Activated naive CD4-positive, alpha-beta T cell (primary cell): Measurements from ENCODE around the gene ABCB10.
"Not testable (repeated sequence)": the region's sequence is repeated elsewhere in the genome, so short reads cannot be mapped to it uniquely, and the experiment has no call there.

Source experiments
- DNase-seq, 4 experiments: peaks; one replicate each; lab custom pipeline; 2025; lab: John Stamatoyannopoulos, UW

Gene ABCB10

DNA sequence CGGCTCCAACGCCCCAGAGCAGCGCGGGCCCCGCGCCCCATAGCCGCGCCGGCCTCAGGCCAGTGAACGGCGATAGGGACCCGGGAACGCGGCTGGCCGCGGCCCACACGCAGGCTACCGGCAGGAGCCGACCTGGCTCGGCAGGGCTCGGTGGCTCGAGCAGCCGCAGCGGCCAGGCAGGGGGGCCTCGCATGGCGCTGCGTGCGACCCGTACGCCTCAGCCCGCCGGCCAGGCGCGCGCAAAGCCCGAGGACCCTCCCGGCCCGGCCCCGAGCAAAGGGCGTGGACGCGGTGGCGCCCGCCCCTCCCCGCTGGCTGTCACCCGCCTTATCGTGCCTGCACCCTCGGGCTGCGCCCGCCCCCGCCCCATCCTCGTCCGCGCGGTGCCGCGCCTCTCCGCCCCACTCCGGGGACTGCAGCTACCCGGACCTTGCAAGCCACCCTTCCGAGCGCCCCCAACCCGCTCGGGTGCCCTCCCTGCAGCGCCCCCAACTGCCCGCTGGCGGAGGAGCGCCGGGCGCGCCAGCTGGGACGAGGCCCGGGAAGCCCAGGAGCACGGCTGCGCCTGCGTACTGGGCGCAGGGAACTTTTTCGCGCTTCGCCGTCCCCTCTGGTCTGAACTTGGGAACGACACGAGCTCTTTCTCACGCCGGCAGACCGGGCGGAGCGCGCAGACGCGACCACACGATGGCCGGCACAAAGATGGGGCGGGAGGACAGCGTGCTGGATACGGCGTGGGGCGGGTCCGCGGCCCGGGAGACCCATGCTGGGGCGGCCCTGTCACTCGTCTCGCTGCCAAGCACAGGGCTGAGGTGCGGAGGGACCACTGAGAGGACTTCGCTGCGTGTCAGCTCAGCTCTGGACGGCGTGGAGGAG is at the start of gene ABCB10:
Gene ABCB10, minus strand, starts transcription at position 248 of the 876 bp plus-strand sequence. Its CDS starts 55 bp downstream, at position 193.
- peak; percentile 54 to 87 (median 63) for DNase-seq

DNA sequence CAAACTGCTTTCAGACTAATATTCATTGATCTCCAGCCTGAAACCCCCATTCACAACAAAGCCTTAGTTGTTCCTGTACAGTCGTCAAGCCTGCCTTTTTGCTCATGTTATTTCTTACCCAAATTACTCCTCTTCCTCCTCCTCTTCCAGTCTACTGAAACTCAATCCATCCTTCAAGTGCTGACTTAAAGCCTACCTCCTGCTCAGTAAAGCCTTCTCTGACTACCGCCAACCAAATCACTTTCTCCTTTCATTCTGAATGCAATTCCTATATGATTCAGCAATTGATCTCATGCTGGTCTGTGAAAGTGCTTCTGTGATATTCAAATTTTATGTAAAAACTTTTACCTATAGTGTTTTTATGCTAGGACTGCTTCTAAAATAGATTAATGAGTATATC is 48.9 kb upstream of the ABCB10 start:
- DNase-seq: no peak

- no peak for DNase-seq
These were observed 45.0 kb upstream of the ABCB10 start for GRCh38 chr1:229603371-229604005.

DNA sequence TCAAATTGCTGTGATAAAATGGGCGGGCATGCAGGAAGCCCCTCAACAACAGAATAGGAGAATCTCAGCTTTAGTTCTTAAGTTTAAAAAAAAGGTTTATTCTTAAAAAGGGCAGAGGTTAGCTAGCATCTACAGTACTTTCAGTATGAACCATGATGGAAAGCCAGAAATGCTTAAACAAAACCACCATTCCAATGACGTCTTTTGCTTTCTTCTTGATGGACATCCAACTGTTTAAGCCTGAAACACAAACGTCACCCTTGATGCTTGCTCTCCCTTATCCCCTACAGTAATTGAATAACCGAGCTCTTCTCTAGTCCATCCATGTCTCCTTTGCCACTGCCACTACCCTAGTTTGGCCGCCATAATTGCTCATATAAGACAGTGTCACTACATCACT is 41.7 kb upstream of the ABCB10 start:
- DNase-seq: no peak

DNA sequence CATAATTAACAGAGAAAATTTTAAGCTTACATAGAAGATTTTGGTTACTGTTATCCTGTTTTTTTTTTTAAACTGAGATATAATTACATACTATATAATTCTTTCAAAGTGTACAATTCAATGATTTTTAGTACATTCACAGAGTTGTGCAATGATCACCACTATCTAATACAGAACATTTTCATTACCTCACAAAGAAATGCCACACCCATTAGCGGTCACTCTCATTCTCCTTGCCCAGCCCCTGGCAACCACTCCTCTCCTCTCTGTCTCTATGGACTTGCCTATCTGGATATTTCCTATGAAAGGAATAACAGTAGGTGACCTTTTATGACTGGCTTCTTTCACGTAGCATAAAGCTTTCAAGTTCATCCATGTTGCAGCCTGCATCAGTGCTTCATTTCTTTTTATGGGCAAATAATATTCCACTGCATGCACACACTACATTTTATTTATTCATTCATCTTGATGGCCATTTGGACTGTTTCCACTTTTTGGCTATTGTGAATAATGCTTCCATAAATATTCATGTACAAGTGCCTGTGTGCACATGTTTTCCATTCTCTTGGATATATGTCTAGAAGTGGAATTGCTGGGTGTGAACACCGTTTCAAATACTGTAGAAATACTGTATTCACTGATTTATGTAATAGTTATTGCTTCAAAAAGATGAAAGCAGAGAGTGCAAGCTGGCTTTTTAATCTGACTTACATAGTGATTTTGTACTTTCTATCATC is 40.9 kb upstream of the ABCB10 start:
- DNase-seq: no peak

DNA sequence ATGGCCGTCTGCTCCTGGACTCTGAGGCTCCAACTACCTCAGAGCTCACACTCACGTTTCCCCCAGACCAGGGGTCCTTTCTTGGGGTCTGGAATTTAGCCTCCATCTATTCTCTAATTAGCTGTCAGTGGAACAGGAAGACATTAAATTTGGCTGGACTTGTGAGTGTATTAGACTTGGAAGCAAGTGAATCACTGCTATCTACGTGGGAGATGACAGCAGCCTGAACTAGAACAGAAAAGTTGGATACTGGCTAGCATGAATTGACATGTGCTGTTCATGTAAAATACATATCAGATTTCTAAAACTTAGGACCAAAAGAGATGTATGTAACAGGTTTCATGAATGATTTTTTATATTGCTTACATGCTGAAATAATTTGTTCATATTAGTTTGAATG is 39.4 kb upstream of the ABCB10 start:
- DNase-seq: no peak

DNA sequence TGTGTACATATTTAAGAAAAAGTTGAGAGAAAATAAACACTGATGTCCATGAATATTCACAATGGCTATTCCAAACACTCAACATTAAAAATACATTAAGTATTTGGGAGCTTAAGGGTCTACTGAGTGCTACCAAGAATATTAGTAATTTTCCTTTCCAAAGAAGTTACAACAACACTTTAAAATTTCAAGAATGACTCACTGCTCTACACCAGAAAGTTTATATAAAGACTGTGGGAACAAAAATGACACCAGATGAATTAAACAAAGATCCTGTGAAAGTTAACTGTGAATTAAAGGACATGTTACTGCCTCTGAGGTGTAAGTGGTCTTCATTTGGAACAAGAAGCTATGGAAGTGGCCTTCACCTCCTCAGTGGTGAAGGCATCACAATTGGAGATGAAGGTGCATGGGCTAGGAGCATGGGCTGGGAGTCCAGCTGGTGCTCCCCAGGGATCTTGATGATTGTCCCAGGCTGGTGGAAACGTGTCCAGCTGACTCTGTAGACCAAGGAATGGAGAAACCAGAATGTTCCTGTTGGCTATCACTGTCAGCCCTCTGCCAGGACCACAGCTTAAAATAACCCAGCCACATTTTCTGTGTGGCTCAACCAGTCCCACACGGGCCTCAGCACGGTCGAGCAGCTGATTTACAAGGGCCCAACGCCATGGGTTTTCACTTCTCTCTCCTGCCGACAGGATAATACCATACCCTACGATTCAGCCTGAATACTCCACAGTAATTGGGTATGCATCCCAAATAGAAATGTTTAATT is 38.6 kb upstream of the ABCB10 start:
- DNase-seq: no peak

GRCh38 chr1:229595876-229596275 is 37.4 kb upstream of the ABCB10 start:
- DNase-seq: not testable (repeated sequence)

DNA sequence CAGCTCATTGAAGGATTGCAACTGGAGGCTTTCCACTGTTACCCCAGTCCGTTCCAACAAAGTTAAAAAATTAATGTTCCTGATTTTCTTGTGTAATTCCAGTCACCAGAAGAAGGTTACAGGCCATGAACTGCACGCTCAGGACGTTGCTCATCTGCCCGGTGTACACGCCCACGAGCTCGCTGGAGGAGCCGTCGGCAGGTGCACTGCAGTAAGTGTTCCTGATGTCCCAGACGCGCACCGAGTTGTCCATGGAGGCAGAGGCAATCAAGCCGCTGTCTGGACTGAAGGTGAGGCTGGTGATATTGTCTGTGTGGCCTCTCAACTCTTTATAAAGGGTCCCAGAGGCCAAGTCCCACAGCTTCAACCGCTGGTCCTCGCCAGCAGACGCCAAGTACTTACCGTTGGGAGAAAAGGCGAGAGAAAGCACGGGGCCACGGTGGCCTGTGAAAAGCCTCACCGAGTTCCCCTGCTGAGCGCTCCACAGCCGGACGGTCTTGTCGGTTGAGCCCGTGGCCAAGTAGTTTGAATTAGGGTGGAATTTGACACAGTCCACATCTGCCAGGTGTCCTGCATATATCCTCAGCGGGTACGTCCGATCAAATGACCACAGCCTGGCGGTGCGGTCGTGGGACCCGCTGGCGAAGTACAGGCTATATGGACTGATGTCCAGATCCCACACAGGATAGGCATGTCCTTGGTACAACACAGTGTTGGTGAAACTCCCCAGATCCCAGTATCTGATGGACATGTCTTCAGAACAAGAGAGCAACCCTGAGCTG is 35.9 kb upstream of the ABCB10 start:
- DNase-seq: no peak

- DNase-seq: no peak
These were observed 35.3 kb upstream of the ABCB10 start for GRCh38 chr1:229593800-229594199.

DNA sequence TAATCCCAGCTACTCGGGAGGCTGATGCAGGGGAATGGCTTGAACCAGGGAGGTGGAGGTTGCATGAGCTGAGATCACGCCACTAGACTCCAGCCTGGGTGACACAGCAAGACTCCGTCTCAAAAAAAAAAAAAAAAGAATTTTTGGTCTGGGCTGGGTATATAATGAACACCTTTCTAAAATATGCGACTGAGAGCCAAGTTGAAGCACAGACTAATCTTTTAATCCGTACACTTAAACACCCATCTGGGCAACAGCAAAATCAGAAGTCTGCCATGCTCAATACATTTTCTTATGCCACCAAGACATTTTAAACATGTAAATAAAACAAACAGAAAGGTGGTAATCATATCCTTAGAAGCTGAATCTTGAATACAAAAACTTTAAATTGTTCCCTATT is 31.6 kb upstream of the ABCB10 start:
- DNase-seq: no peak

DNA sequence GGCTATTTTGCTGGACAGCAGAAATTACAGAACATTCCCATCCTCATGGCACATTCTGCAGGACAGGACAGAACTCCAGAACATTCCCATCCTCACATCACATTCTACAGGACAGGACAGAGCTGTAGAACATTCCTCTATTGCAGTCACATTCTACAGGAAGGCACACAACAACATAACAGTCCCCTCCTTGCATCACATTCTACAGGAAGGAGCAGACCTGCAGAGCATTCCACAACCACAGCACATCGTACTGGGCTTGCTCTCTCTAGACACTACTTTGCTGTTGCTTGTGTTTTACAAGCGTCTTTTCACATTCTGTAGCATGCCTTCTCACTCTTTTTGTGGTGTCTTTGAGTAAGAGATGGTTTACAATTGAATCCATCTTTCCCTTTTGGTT is 26.8 kb upstream of the ABCB10 start:
- DNase-seq: no peak

DNA sequence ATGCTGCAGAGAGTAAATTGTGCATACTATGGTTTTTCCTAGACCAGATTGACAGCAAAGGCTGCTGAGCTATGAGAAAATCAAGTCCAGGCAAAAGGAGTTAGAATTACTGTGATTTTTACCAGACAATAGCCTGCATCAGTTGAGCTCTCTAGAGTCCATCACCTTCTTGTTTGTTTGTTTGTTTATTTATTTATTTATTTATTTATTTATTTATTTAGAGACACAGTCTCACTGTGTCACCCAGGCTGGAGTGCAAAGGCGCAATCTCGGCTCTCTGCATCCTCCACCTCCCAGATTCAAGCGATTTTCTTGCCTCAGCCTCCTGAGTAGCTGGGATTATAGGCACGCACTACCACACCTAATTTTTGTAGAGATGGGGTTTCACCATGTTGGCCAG is 24.2 kb upstream of the ABCB10 start:
- no peak for DNase-seq

DNA sequence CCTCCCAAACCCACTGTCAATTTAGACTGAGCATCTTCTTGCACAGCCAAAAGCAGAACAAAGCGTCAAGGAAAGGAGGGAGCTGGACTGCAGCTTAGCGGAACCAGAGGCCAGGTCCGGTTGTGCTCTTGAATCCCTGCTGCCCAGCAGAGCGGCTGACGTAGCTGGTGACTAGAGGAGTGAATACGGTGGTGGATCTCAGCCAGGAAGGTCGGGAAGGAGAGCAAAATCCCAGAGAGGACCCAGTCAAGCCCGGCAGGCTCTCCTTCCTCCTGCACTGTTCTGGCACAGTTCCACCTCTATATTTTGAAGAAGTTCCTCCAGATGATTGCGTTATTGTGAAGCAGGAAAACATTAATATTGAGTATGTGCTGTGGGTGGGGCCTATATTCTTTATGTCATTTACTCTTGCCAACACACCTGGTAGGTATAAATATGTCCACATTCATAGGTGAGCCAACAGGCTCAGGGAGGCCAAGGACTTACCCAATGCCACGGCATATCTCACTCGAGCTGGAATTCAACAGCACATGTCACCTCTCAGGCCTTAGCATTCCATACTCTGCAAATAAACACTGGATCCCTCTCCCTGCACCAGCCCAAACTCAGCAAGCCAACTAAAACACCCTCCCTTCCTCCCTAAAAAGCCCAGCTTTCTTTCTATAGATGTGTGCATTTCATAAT is 23.6 kb upstream of the ABCB10 start:
- DNase-seq: no peak

- DNase-seq: no peak
These were observed 23.0 kb upstream of the ABCB10 start for GRCh38 chr1:229581485-229581884.

DNA sequence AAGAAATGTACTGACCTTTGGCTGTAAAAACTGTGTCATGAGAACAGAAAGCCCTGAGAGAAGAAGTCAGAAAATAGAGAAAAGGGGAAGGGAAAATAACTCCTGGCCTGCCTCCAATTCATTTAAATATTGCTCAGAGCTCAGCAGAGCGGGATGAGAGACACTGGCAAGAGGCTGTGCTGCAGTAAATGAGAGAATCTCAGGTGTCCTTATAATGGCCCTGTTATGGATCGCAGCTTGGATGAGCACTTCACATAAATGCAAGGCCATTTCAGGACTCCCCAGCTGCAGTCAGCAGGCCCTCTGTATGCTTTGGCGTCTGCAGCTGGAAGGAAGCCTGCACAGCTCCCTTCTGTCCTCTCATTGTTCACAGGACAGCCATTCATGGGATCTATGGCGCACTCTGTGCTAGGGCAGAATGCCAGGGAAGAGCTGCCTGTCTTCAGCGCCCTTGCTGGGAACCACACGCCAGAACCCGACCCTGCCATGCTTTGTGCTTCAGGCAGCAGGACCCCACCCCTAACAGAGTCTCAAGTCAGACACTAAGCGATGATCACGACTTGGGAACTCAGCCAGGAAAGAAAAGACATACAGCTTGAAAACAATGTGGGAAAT is 20.7 kb upstream of the ABCB10 start:
- no peak for DNase-seq

- no peak for DNase-seq
These were observed 19.9 kb upstream of the ABCB10 start for GRCh38 chr1:229578168-229579058.

DNA sequence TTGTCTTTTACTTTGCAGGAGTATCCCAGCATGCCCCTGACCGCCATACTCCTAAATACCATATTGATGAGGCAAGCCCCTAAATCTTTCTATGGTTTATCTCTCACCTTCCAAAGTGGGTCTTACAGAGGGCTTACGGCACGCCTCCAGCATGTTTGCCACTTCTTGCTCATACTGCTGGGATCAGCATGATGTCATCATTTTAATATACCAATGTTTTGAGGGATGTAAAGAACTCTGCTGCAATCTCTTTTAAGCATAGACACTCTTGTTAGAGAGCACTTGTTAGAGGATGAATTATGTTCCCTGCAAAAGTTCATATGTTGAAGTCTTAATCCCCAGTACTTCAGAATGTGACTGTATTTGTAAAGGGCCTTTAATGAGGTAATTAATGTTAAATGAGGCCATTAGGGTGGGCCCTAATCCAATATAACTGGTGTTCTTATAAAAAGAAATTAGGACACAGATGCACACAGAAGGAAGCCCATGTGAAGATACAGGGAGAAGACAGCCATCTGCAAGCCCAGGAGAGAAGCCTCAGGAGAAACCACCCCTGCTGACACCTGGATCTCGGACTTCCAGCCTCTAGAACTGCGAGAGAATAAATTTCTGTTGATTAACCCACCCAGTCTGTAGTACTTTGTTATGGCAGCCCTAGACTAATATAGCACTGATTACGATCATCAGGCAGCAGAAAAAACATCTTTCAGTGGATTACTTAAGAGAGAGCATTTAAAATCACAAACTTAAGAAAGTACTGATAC is 16.4 kb upstream of the ABCB10 start:
- no peak for DNase-seq
